ENCODE results near the gene CHCHD3. TPM values are rescaled to one million over a fixed set of nuclear protein-coding genes. Genes with fewer than 3 reads are reported as not detected.

CHCHD3 gene
- total RNA-seq, 3 donors from 2014 or later: 52.1 to 59.4 (median 53.1) TPM

DNA sequence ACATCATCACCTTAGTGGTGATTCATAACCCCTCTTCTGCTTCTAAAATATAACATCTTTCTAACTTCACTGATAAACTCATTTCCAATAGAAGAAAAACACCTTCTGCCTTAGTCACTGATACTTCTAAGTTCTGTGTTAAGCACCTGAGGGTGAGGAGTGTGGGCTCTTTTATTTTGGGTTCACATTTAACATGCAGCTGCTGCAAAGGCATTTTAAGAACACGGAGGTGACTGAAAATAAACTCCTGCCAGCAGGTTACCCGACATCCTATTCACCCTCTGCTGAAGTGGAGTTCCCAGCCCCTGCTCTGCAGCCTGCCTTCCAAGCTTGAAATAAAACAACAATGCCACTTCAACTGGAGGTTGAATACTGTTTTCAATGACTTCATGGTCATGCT, 302.7 kb downstream of the CHCHD3 start:
- TF ChIP-seq, protein P1, sequence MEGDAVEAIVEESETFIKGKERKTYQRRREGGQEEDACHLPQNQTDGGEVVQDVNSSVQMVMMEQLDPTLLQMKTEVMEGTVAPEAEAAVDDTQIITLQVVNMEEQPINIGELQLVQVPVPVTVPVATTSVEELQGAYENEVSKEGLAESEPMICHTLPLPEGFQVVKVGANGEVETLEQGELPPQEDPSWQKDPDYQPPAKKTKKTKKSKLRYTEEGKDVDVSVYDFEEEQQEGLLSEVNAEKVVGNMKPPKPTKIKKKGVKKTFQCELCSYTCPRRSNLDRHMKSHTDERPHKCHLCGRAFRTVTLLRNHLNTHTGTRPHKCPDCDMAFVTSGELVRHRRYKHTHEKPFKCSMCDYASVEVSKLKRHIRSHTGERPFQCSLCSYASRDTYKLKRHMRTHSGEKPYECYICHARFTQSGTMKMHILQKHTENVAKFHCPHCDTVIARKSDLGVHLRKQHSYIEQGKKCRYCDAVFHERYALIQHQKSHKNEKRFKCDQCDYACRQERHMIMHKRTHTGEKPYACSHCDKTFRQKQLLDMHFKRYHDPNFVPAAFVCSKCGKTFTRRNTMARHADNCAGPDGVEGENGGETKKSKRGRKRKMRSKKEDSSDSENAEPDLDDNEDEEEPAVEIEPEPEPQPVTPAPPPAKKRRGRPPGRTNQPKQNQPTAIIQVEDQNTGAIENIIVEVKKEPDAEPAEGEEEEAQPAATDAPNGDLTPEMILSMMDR (IDR thresholded peaks at IDR 0.05): no peak
- TF ChIP-seq POLR2AphosphoS5 (IDR thresholded peaks at IDR 0.05) (no peak), POLR2A (IDR thresholded peaks at IDR 0.05) (no peak)
- no peak for DNase-seq (ENCODE audit: low spot score in 2 of 2)
- H3K36me3 ChIP-seq: no peaks in the 10 kb centered on the region
- no peaks in the 10 kb centered on the region for H3K4me1 ChIP-seq
- no peak overlapping the region for H3K27ac ChIP-seq
- intact Hi-C loops (cut with DNase I; ENCODE audit: low total_unique reads): no loop called here
- H3K9me3 ChIP-seq: no peaks in the 10 kb centered on the region
- H3K4me3 ChIP-seq: no peak overlapping the region
- no peaks in the 10 kb centered on the region for H3K27me3 ChIP-seq

DNA sequence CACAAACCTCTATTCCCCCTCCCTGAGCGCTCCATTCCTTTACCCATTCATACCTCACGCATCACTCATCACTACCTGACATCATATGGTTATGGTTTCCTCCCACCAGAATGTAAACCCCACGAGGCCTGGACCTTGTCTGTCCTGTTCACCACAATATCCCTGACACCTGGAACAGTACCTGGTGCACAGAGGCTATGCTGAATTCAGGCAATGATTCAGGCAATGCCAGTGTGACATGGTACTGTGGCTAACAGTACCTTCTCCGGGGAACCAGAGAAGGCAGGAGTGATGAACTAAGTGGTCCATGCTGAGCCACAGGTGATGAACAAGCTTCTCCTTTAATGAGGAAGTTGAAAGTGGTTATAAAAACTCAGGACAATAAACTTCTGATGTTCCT, 303.1 kb downstream of the CHCHD3 start:
- Histone ChIP-seq H3K27ac (no peak overlapping the region), H3K27me3 (no peaks in the 10 kb centered on the region), H3K9me3 (no peaks in the 10 kb centered on the region), H3K36me3 (no peaks in the 10 kb centered on the region), H3K4me1 (no peaks in the 10 kb centered on the region), H3K4me3 (no peak overlapping the region)
- TF ChIP-seq, protein P1 (IDR thresholded peaks at IDR 0.05): no peak
- TF ChIP-seq POLR2A (IDR thresholded peaks at IDR 0.05): no peak
- TF ChIP-seq POLR2AphosphoS5 (IDR thresholded peaks at IDR 0.05): no peak
- intact Hi-C loops (cut with DNase I; ENCODE audit: low total_unique reads): no loop called here
- DNase-seq (ENCODE audit: low spot score in 2 of 2): no peak

DNA sequence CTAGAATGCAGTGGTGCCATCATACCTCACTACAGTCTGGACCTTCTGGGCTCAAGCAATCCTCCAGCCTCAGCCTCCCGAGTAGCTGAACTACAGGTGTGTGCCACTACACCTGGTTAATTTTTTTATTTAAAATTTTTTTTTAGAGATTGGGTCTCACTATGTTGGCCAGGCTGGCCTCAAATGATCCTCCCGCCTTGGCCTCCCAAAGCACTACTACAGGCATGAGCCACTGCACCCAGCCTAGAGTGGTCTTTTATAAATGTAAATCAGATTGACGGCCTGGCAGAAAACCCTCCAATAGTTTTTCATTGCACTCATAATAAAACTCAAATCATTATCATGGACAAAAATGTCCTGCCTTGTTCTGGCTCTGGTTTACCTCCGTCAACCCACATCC, 303.9 kb downstream of the CHCHD3 start:
- Histone ChIP-seq H3K27me3 (no peaks in the 10 kb centered on the region), H3K27ac (no peak overlapping the region), H3K36me3 (no peaks in the 10 kb centered on the region), H3K9me3 (no peaks in the 10 kb centered on the region), H3K4me1 (no peaks in the 10 kb centered on the region), H3K4me3 (no peak overlapping the region)
- intact Hi-C loops (cut with DNase I; ENCODE audit: low total_unique reads): no loop called here
- TF ChIP-seq POLR2AphosphoS5 (IDR thresholded peaks at IDR 0.05) (no peak), POLR2A (IDR thresholded peaks at IDR 0.05) (no peak)
- TF ChIP-seq, protein P1 (IDR thresholded peaks at IDR 0.05): no peak
- DNase-seq (ENCODE audit: low spot score in 2 of 2): no peak

DNA sequence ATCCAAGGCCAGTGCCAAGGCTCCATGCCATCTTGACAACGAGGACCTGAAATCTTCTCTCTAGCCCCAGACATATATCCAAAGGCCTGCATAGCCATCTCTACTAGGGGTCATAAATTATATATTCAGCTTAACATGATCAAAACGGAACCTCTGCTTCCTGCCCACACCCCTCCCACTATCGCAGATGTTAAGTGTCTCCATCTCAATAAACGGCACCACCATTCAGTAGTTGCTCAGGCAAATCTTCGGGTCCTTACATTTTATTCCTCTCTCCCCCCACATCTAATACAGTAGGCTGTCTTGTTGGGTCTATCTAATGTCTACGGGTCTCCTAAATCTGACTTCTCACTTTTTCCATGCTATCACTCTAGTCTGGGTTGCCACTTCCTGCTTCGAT, 304.5 kb downstream of the CHCHD3 start:
- Histone ChIP-seq H3K9me3 (no peaks in the 10 kb centered on the region), H3K27me3 (no peaks in the 10 kb centered on the region), H3K27ac (no peak overlapping the region), H3K36me3 (no peaks in the 10 kb centered on the region), H3K4me1 (no peaks in the 10 kb centered on the region), H3K4me3 (no peak overlapping the region)
- intact Hi-C loops (cut with DNase I; ENCODE audit: low total_unique reads): no loop called here
- DNase-seq (ENCODE audit: low spot score in 2 of 2): no peak
- TF ChIP-seq, protein P1 (IDR thresholded peaks at IDR 0.05): no peak
- TF ChIP-seq POLR2A (IDR thresholded peaks at IDR 0.05): no peak
- TF ChIP-seq POLR2AphosphoS5 (IDR thresholded peaks at IDR 0.05): no peak

GRCh38 chr7:132776048-132776620, 305.8 kb downstream of the CHCHD3 start:
- no peak for TF ChIP-seq POLR2A (IDR thresholded peaks at IDR 0.05)
- no peak for TF ChIP-seq POLR2AphosphoS5 (IDR thresholded peaks at IDR 0.05)
- TF ChIP-seq, protein P1 (IDR thresholded peaks at IDR 0.05): no peak
- Histone ChIP-seq H3K36me3 (no peaks in the 10 kb centered on the region), H3K27me3 (no peaks in the 10 kb centered on the region), H3K27ac (no peak overlapping the region), H3K4me1 (no peaks in the 10 kb centered on the region), H3K4me3 (no peak overlapping the region), H3K9me3 (no peaks in the 10 kb centered on the region)
- DNase-seq (ENCODE audit: low spot score in 2 of 2): no peak
- intact Hi-C loops (cut with DNase I; ENCODE audit: low total_unique reads): no loop called here

Data from breast epithelium (tissue), 4 donors.